ENCODE measurements around the gene SLC39A8. TPM values are rescaled to one million over a fixed set of nuclear protein-coding genes. Genes with fewer than 3 reads are reported as not detected.

The SLC39A8 gene
- total RNA-seq, 2 donors from 2014 or later, result 5.1 to 12.1 TPM

DNA sequence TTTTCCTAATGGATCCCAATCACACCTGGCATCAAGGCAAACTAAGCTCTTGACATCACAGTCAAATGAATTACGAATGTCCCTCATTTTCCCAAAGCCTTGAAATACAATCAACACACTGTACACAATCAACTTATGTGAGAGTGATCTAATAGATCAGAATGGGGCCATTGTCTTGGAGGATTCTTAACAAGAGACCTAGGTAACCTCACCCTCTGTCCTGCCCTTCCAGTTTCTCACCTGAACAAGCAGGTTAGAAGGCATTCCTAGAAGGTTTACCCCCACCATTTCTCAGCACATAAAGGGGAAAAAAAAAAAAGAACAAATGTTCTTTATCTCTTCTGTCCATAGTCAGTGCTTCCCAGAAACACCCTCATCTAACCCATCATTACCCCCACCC, 6.3 kb downstream of the SLC39A8 start:
- Histone ChIP-seq H3K4me1 (ENCODE audit: control insufficient read depth in 1 of 2, low read depth in 2 of 2) (peaks cover 0 to 9% of the 10 kb centered on the region in 2 donors), H3K27me3 (replicated peaks; ENCODE audit: insufficient read depth) (no peaks in the 10 kb centered on the region), H3K9me3 (no peaks in the 10 kb centered on the region), H3K27ac (no peak overlapping the region), H3K36me3 (no peaks in the 10 kb centered on the region), H3K4me3 (no peak overlapping the region)
- TF ChIP-seq, protein P1, sequence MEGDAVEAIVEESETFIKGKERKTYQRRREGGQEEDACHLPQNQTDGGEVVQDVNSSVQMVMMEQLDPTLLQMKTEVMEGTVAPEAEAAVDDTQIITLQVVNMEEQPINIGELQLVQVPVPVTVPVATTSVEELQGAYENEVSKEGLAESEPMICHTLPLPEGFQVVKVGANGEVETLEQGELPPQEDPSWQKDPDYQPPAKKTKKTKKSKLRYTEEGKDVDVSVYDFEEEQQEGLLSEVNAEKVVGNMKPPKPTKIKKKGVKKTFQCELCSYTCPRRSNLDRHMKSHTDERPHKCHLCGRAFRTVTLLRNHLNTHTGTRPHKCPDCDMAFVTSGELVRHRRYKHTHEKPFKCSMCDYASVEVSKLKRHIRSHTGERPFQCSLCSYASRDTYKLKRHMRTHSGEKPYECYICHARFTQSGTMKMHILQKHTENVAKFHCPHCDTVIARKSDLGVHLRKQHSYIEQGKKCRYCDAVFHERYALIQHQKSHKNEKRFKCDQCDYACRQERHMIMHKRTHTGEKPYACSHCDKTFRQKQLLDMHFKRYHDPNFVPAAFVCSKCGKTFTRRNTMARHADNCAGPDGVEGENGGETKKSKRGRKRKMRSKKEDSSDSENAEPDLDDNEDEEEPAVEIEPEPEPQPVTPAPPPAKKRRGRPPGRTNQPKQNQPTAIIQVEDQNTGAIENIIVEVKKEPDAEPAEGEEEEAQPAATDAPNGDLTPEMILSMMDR (IDR thresholded peaks at IDR 0.05), result no peak
- no peak for DNase-seq (ENCODE audit: low spot score)
- ATAC-seq (ENCODE audit: insufficient number of reproducible peaks, low FRiP score, low read depth), result no peak

DNA sequence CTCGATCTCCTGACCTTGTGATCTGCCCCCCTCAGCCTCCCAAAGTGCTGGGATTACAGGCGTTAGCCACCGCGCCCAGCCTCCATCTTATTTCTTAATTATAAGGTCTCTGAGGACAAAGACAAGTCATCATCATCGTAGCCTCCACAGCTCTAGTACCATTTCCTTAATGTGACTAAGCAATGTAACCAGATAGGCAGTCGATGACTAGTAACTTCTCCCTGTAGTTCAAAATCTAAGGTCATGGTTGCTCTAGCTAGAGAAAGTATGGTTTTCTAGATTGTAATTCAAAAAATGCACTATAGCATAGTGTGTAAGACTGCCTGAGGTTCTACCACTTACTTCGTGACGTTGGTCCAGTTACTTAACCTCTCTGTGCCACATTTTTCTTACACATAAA, 6.9 kb downstream of the SLC39A8 start:
- Histone ChIP-seq H3K36me3 (no peaks in the 10 kb centered on the region), H3K27me3 (replicated peaks; ENCODE audit: insufficient read depth) (no peaks in the 10 kb centered on the region), H3K27ac (no peak overlapping the region), H3K4me3 (no peak overlapping the region), H3K4me1 (ENCODE audit: control insufficient read depth in 1 of 2, low read depth in 2 of 2) (peaks cover 0 to 9% of the 10 kb centered on the region in 2 donors), H3K9me3 (no peaks in the 10 kb centered on the region)
- ATAC-seq (ENCODE audit: insufficient number of reproducible peaks, low FRiP score, low read depth) (no peak), DNase-seq (ENCODE audit: low spot score) (no peak)
- TF ChIP-seq, protein P1 (IDR thresholded peaks at IDR 0.05), result no peak

DNA sequence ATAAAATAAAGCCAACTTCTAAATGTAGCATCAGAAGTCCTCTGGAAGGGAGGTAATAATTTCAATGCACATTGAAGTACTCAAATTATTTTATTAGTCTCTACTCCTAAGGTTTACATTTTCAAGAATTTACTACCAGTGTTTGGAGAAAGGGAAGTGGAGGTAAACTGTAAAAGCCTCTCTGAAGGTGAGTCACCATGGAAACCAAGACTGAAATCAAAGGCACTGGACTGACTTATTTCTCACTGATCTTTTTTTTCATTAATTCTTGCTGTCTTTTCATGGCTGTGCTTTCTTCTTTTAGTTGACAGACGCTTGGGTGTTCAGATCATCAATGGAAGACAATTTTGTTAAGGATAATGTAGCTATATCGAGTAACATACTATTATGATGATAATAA, 9.7 kb downstream of the SLC39A8 start:
- no peaks in the 10 kb centered on the region for H3K9me3 ChIP-seq
- peaks cover 0 to 9% of the 10 kb centered on the region in 2 donors for H3K4me1 ChIP-seq (ENCODE audit: control insufficient read depth in 1 of 2, low read depth in 2 of 2)
- H3K27me3 ChIP-seq (replicated peaks; ENCODE audit: insufficient read depth), result no peaks in the 10 kb centered on the region
- DNase-seq (ENCODE audit: low spot score) (no peak), ATAC-seq (ENCODE audit: insufficient number of reproducible peaks, low FRiP score, low read depth) (no peak)
- no peaks in the 10 kb centered on the region for H3K36me3 ChIP-seq
- no peak overlapping the region for H3K4me3 ChIP-seq
- TF ChIP-seq, protein P1 (IDR thresholded peaks at IDR 0.05), result no peak
- no peak overlapping the region for H3K27ac ChIP-seq

DNA sequence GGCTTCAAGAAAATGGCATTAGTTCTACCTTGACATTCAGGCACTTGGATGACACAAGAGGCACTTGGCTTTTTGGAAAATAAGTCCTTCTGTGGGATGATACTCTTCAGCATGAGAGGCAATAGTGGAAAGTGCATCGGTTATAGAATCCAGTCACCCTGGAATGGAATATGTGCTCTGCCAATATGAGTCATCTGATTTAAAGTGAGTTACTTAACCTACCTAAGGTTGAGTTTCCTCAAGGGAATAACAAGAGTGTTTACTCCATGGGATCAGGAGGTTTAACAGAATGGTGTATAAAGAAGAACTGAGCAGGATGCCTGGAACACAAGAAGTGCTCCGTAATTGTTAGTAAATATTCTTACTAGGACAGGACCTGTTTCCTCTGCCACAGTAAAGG, 10.7 kb downstream of the SLC39A8 start:
- Histone ChIP-seq H3K4me3 (no peak overlapping the region), H3K27ac (no peak overlapping the region), H3K9me3 (no peaks in the 10 kb centered on the region), H3K4me1 (ENCODE audit: control insufficient read depth in 1 of 2, low read depth in 2 of 2) (peaks cover 0 to 9% of the 10 kb centered on the region in 2 donors), H3K27me3 (replicated peaks; ENCODE audit: insufficient read depth) (no peaks in the 10 kb centered on the region), H3K36me3 (no peaks in the 10 kb centered on the region)
- no peak for ATAC-seq (ENCODE audit: insufficient number of reproducible peaks, low FRiP score, low read depth)
- TF ChIP-seq, protein P1 (IDR thresholded peaks at IDR 0.05), result no peak
- no peak for DNase-seq (ENCODE audit: low spot score)

DNA sequence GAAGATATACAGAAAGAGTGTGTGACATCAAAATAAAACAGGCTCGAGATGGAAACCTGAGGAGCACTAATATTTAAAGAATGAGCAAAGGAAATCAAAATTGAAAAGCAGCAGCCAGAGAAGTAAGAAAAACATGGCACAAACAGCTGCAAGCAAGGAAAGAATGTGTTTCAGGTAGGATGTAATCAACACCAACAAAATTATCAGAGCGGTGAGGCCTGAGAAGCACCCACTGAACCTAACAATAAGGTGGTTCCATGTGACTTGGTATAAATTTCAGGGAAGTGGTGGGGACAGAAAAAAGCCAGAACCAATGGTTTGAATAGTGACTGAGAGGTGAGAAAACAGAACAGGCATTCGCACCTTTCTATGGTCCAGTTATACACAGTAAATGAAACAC, 11.5 kb downstream of the SLC39A8 start:
- DNase-seq (ENCODE audit: low spot score) (no peak), ATAC-seq (ENCODE audit: insufficient number of reproducible peaks, low FRiP score, low read depth) (no peak)
- H3K27ac ChIP-seq, result no peak overlapping the region
- H3K27me3 ChIP-seq (replicated peaks; ENCODE audit: insufficient read depth), result no peaks in the 10 kb centered on the region
- TF ChIP-seq, protein P1 (IDR thresholded peaks at IDR 0.05), result no peak
- peaks cover 0 to 9% of the 10 kb centered on the region in 2 donors for H3K4me1 ChIP-seq (ENCODE audit: control insufficient read depth in 1 of 2, low read depth in 2 of 2)
- H3K36me3 ChIP-seq, result no peaks in the 10 kb centered on the region
- H3K4me3 ChIP-seq, result no peak overlapping the region
- no peaks in the 10 kb centered on the region for H3K9me3 ChIP-seq
